ENCODE data around the gene TMC1. TPM values are rescaled to one million over a fixed set of nuclear protein-coding genes. Genes with fewer than 3 reads are reported as not detected.

The TMC1 gene
- total and polyA plus RNA-seq, 2 of the 8 experiments (the other 6 are each of a cell fraction or from before 2014, with no cell fraction given) = 0.95 to 0.98 TPM

DNA sequence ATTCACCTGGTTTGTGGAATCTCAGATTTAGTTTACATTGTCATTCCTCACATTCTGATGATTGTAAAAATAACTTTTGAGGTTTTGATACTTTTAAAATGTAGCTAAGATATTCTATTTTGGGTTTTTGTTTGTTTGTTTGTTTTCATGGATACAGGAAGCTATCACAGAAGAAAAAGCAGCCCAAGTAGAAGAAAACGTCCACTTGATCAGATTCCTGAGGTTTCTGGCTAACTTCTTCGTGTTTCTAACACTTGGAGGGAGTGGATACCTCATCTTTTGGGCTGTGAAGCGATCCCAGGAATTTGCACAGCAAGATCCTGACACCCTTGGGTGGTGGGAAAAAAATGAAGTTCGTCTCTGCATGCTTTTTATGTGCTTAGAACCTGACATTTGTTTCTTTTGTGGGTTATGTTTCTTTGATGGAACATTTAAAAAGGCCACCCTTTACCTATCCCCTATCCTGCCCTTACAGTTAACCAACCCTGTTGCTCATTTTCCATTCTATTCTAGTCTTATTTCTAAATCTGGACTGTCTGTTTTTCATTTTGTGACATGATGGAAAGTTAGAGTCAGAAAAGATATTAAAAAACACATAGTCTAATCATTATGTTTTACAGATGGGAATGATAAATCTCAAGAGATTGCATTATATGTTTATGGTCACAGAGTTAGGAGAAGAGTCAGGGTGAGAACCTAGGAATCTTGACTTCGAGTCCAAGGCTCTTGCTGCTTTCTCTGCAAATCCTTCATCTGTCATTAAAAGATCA, 267.7 kb downstream of the TMC1 start:
- H3K4ac ChIP-seq (replicated peaks; ENCODE audit: insufficient read length, low read depth, low read length) = no peak overlapping the region
- H3K18ac ChIP-seq (ENCODE audit: extremely low read depth, low read length) = no peak overlapping the region
- H4K20me1 ChIP-seq (replicated peaks in 1 of 2; ENCODE audit: control insufficient read depth in 1 of 2, insufficient read depth in 2 of 2, low read length in 2 of 2) = no peaks in the 10 kb centered on the region
- no peak overlapping the region for H2BK15ac ChIP-seq (ENCODE audit: low read length)
- ChIA-PET CTCF (ENCODE audit: partially characterized antibody) (no interaction called here), POLR2A (ENCODE audit: partially characterized antibody) (interaction anchor here (1.0 kb wide), 1 partner anchor 424 kb away, joined by 3 read pairs; the partner anchor contains the start of gene ZFAND5)
- no peak overlapping the region for H3K56ac ChIP-seq (replicated peaks; ENCODE audit: insufficient read length, low read depth, low read length)
- H3K79me2 ChIP-seq (ENCODE audit: control insufficient read depth in 1 of 2, insufficient read depth in 2 of 2, low read length in 2 of 2) = no peaks in the 10 kb centered on the region
- DNase-seq (ENCODE audit: low read depth in 1 of 2, low spot score in 2 of 2) (no peak), FAIRE-seq (no peak)
- H4K8ac ChIP-seq (ENCODE audit: extremely low read depth, insufficient read depth, low read length) = no peak overlapping the region
- no peak overlapping the region for H3K27ac ChIP-seq (ENCODE audit: low read depth, low read length)
- no peaks in the 10 kb centered on the region for H3K27me3 ChIP-seq (replicated peaks in 1 of 4; ENCODE audit: control insufficient read depth in 3 of 4, extremely low read depth in 1 of 4, insufficient read depth in 3 of 4, low read length in 3 of 4)
- H3K4me1 ChIP-seq (replicated peaks in 1 of 4; ENCODE audit: control insufficient read depth in 3 of 4, insufficient read depth in 4 of 4, low read length in 3 of 4) = no peaks in the 10 kb centered on the region
- H3K4me2 ChIP-seq (ENCODE audit: insufficient read depth in 1 of 2, low read depth in 2 of 2, low read length in 2 of 2) = no peak overlapping the region
- no peak overlapping the region for H2BK5ac ChIP-seq (ENCODE audit: low read depth, low read length)
- 90% methylated on average over 5 of the region's 5 CpGs; no CpG with 5 or more reads in 1 of the 2 experiments for WGBS, 2 experiments (ENCODE audit: extremely low coverage in 1 of 2, insufficient coverage in 1 of 2, insufficient read length in 1 of 2, insufficient replicate concordance in 2 of 2, low coverage in 1 of 2, low lambda C conversion rate in 2 of 2, missing lambda C conversion rate in 1 of 2)
- H3K4me3 ChIP-seq (ENCODE audit: extremely low read depth in 1 of 4, insufficient read depth in 2 of 4, low read depth in 3 of 4, low read length in 4 of 4) = no peak overlapping the region
- H2AFZ ChIP-seq (ENCODE audit: low read length) = peak overlapping the region; percentile 91
- H3K14ac ChIP-seq (ENCODE audit: insufficient read length) = no peak overlapping the region
- H3K79me1 ChIP-seq (ENCODE audit: low read depth, low read length) = no peaks in the 10 kb centered on the region
- H3K23ac ChIP-seq (ENCODE audit: insufficient read length) = no peak overlapping the region
- H3K9me3 ChIP-seq (ENCODE audit: insufficient read depth in 2 of 2, low read depth in 1 of 2, low read length in 1 of 2) = no peaks in the 10 kb centered on the region
- H3K23me2 ChIP-seq (ENCODE audit: low read depth, low read length) = no peaks in the 10 kb centered on the region
- H4K91ac ChIP-seq (replicated peaks; ENCODE audit: insufficient read length, low read length) = no peak overlapping the region
- H2AK5ac ChIP-seq (ENCODE audit: low read depth, low read length) = no peak overlapping the region
- peak overlapping the region; percentile 48 for H2BK120ac ChIP-seq (replicated peaks; ENCODE audit: low read depth, low read length)
- no peak overlapping the region for H2BK12ac ChIP-seq (ENCODE audit: low read depth, low read length)
- H3K36me3 ChIP-seq (ENCODE audit: control insufficient read depth in 2 of 4, insufficient read depth in 4 of 4, low read length in 3 of 4) = no peaks in the 10 kb centered on the region; a peak in 1 of 8 replicates
- no peak overlapping the region for H2BK20ac ChIP-seq (ENCODE audit: low read length)
- no peak overlapping the region for H3K9ac ChIP-seq (replicated peaks in 1 of 4; ENCODE audit: extremely low read depth in 1 of 4, low read depth in 3 of 4, low read length in 3 of 4)
- H4K5ac ChIP-seq (ENCODE audit: insufficient read length, low read depth, low read length) = no peak overlapping the region
- TF ChIP-seq BACH1 (IDR thresholded peaks at IDR 0.05; ENCODE audit: low read length) (no peak), POU5F1 (IDR thresholded peaks at IDR 0.05; ENCODE audit: low read depth, low read length) (no peak), SAP30 (IDR thresholded peaks at IDR 0.05; ENCODE audit: insufficient read depth, insufficient replicate concordance, low read length) (no peak), SIRT6 (IDR thresholded peaks at IDR 0.05; ENCODE audit: low read length) (no peak), TAF7 (optimal IDR thresholded peaks at IDR 0.05; ENCODE audit: borderline replicate concordance, low read depth, low read length) (no peak), POLR2AphosphoS5 (IDR thresholded peaks at IDR 0.05; ENCODE audit: low read depth, low read length) (no peak), RNF2 (IDR thresholded peaks at IDR 0.05; ENCODE audit: borderline replicate concordance, low read depth, low read length, missing control alignments, poor library complexity, severe bottlenecking) (no peak)
- TF ChIP-seq, protein P1, sequence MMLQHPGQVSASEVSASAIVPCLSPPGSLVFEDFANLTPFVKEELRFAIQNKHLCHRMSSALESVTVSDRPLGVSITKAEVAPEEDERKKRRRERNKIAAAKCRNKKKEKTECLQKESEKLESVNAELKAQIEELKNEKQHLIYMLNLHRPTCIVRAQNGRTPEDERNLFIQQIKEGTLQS (IDR thresholded peaks at IDR 0.05; ENCODE audit: insufficient read depth, low read depth, low read length) = no peak

All from H1 (cell line).